OCI-M2 (cell line): ENCODE measurements around the gene TAC4.

Experiments
- DNase-seq: peaks from one replicate; lab custom pipeline; 2025; ENCODE audit not compliant: unreplicated experiment; lab: John Stamatoyannopoulos, UW

Gene TAC4

DNA sequence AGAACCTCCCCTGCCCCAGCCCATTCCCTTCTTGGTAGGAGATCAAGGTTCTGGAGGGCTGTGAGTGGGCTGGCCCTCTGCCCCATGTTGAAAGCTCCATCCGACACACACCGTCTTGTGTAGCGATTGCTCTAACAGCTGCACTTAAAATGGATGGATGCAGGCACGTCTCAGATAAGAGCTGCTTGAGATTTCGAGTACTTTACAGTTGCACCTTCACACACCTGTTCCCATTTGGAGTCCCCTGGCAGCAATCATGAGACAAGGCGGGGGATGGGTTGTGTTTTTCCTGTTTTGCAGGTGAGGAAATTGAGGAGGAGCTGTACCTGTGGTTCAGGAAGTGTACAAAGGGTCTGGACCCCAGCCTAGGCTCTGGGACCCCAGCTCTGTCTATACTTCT, 25.6 kb upstream of the TAC4 start:
- DNase-seq = no peak

DNA sequence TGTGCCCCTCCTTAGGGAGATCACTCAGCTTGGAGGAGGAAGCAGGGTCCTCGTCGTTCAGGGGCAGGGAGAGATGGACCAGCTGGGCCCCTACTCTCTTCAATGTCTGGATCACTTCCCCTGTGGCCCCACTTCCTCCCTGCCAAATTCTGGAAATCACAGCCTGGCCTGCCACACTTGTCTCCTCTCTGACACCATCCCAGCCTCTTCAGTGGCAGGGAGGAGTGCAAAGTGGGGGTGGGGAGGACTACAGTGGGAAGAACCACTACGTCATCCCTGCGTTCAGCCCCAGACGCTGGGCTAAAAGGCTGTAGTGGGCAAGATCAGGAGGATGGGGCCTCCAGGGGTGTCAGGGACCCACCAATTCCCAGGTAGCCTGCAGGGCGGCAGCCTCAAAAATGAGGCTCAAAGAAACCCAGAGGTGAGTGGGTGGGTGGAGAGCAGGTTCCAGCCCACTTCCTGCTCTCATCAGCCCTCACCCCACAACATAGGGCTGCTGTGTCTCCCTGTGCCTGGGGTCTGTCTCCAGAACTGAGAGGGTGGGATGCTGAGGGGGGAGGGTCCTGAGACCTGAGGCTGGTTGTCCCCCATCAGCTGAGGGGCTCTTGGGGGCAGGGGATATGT, 25.0 kb upstream of the TAC4 start:
- no peak for DNase-seq

DNA sequence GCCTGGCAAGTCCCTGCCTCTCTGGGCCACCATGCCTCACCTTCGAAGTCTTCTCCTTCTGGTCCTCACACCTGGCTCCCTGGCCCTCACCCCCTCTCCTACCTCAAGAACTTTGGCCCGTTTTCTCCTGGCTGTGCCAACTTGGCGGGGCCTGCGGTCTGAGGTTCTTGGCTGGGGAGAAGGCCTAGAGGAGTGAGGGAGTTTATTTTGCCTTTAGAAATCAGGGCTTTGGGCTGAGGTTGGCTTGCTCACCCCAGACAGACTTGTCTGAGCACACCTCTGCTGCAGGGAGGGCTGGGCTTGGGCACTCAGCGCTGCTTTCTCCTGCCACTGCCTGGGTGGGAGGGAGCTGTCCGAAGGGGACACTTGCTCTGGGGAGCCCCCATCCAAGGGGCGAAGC, 23.3 kb upstream of the TAC4 start:
- no peak for DNase-seq

DNA sequence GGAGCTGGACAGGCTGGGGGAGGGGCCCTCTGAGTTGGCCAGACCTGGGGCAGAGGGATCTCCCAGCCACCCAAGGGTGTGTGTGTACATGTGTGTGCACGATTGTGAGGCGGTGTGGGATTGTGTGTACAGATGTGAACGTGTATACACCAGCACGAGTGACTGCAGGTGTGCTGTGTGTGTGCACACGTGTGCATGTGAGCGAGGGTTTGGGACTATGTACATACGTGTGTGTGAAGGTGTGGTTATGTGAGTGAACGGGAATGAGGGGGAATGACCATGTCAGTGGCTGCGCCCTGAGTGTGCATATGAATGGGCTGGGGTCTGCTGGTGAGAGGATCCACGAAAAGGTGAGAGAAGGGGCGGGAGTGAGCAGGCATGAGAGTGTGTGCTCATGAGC, 22.4 kb upstream of the TAC4 start:
- no peak for DNase-seq

DNA sequence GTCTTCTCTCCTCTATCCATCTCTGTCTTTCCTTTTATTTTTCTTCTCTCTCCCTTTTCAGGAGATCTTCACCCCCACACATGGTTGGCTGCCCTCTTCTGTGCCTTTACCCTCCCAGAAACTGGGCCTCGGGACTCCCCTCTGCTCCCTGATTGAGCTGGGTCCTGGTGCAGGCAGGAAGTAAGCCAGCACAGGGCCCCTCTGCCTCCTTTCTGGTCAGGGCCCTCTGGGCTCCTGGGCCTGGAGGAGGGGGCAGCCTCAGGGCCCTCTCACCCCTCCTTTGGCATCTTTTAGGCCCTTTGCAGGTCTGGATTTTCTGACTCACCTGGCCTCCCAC, 21.1 kb upstream of the TAC4 start:
- DNase-seq = no peak

DNA sequence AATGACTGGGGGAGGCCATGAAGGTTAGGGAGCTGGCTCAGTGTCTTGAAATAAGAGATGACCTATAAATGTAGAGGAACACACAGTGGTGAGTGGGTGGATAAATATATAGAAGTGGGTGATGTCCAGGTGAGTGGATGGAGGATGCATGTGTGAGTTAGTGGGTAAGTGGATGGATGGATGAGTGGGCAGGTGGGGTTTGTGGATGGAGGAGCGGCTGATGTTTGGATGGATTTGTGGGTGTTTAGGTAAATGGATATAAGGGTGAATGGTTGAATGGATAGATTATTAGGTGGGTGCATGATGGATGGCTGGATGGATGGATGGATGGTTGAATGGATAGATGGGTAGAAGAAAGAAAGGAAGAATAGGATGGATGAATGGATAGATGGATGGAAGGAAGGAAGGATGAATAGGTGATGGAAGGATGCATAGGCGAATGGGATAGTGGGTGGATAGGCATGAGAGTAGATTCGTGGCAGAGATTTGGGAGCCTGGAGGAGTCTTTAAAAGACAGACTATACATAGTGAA, 19.1 kb upstream of the TAC4 start:
- DNase-seq = no peak

DNA sequence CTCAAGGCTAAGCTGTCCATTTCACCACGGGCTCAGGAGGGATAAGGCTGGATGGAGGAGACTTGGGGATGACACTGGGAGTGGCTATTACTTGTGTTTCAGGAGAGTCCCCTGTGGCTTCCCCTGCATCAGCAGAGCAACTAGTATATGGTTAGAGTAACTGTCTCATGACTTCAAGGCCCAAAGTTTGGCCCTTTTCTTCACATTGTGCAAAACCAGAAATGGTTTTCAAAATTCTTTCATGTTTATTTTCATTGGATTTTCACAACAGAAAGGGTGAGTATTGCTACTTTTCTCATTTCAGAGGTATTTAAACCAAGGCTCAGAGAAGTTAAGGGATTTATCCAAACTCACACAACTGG, 18.1 kb upstream of the TAC4 start:
- no peak for DNase-seq

DNA sequence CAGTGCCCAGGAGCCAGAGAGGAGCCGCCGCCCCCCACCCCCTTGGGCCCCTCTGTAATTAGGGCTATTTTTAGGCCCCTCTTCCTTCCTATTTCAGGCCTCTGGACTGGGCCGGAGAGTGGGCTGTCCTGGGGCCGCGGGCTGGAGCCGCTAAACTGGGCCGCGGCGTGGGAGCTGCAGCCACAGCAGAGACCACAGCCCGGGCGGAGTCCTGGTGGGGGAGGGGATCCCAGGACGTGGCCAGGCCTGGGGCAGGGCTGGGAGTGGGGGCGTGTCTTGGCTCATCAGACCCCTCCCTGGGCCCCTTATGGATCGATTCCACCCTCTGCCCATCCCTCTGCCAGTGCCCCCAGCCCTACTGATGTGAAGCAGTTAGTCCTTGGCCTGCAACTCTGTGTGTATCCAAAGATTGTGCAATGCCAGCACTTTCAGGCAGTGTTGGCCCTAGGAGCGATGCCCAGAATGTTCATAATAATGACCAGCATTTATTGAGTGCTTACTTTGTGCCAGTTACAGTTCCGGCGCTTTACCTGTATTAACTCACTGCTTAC, 15.0 kb upstream of the TAC4 start:
- no peak for DNase-seq

DNA sequence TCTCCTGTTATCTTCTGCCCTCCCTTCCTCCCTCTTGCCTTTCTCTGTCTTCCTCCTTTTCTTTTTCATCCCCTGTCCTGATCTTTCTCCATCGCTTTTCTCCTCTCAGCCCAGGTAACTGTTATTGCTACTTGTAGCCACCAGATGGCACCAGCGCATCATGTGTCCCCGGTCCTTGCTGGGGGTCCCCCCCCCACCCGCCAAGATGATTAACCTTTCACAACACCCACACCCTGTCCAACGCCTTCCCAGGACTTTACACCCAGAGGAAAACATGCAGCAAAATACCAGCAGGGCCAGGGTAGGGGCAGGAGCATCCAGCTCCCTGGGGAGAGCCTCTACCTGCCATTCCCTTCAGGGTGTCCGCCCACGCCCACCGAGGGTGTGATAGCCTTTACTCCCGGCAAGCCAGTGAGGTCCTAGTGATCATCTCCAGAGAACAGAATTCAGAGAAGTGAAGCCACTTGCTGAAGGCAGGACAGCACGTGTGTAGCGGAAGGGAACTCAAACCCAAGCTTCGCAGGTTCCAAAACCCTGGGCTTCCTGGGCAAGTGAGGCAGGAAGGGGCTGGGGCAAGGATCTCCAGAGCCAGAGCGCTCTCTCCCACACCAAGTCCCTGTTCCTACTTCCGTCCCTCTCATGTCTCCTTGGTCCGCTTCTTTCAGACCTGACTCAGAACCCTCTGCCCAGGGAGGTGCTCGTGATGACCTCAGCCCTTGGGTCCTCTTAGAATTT, 13.4 kb upstream of the TAC4 start:
- DNase-seq = no peak

DNA sequence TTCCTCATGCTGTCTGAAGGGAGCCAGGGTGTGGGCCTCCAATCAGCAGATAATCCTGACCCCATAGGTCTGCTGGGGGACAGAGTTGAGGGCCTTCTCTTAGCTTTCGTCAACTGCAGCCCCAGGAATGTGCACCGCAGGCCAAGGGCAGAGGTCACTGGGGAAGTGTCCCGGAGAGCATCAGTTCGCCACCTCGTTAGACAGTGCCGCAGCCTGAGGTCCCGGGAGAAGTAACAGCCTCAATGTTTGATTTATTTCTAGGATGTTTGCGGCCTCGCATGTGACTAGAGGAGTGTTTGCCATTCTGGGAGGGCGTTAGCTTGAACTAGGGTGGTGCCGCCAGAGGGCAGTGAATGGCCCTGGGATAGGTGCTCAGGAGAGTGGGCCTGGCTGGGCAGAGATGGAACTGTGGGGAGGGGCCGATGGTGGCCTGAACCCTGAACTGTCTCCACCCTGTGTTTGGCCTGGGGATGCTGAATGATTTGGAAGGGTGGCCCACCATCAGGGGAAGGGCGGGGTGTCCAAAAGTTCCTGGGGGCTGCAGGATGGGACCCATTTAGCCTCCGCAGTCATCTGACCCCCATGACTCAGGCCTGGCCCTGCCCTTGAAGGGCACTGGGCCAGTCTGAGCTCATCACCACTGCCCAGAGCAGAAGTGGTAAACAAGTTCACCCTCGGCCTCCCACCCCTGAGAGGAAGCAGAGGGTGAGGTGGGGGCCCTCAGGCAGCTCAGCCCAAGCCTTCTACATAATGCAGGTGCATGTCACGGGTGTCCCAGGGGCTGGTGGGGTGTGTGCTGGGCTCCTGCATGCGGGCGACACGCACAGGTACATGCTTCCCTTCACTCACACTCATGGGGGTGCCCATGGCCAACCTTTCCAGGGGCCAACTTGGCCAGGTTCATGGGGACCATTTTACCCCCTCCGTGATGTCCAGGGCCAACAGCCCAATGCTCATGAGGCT, 12.4 kb upstream of the TAC4 start:
- no peak for DNase-seq

DNA sequence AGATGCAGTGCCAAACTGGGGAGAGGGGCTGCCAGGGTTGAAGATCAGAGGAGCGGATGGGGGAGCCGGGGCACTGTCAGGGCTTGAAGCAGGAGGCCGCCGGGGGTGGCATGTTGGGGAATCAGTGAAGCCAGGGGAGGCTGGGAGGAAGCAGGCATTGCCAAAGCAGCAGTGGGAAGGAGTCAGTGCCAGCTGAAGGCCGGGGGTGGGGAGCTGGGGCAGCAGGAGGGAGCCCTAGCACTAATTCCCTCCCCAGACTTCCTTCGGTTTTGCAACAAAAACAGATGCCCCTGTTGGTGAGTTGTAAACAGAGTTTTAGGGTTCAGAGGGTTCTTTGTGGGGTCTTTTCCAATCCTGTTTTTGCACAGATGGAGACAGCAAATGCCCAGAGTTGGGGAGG, 10.9 kb upstream of the TAC4 start:
- DNase-seq = no peak

DNA sequence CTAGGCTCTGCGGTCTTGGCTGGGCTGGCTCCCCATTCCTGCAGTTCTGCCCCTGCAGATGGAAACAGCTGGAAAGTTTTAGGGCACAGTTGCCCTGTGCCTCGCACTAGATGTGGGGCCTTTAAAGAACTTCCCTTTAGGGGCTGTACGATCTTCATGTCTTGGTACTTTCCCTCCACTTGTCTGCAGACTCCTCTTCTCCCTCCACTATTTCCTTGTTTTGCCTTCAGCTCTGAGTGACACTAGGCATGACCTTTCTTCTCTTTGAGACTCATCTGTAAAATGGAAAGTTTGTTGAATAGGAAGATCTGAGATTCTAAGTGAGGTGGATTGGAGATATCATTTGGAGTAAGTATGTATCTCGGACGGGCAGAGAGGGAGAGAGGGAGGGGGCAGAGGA, 6.3 kb upstream of the TAC4 start:
- DNase-seq = no peak

DNA sequence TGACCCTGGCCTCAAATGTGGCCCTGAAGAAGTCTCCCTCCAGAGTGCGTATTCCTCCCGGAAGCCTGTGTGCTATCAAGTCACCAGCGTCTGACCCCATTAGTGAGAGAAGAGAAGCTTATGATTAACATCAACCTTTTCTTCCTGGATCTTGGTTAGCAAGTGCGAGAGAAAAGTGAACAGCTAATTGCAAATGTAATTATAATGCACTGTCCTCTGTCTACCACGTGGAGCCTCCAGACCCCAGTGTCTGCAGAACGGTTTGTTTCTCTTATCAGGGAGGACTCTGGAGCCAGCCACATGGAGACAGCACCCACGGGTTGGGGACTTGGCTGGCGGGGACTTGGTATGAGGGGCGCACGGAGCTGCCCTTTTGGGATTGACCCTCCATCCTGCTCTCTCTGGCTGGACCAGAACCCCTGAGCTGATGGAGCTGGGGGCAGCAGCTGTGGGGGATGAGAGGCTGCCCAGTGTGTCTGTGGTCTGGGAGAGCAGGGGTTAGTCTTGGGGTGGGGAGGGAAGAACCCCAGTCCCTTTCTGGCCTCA, 5.7 kb upstream of the TAC4 start:
- no peak for DNase-seq

DNA sequence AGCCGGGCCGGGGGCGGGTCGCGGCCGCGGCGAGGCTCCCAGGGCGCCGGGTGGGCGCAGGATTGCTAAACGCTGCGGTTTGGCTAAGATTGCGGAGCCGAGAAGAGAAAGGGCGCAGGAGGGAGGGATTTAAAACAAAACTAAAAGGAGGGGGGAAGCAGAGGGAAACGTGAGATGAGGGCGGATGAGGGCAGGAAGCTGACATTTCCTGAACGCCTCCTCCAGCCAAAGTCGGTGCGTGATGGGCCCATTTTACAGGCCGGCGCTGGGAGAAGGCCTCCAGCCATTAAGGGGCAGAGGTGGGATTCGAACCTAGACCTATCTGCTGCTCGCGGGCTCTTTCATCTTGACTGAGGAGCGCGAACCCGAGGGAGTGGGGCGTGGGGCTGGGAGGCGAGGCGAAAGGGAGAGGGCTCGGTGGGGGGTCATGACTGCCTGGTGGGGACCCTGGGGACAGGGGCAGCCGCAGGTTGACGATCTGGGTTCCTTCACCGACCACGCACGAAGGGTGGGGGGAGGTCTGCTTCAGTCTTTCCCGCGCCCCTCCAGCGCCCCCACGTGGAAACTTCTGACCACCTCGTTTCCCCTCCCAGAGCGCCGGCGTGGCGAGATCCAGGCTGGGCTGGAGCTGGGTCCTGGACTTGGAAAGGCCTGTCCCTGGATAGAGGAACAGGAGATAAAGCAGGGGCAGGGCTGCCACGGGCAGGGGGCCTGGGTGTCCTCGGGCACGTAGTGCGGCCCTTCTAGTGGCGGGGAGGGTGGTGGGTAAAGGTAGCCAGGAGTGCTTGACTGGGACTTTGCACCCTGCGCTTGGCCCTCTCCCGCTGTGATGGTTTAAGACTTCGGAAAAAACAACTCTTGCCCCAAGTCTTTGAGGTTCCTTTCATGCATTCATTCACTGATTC, 3.8 kb upstream of the TAC4 start:
- peak; percentile 40 for DNase-seq

DNA sequence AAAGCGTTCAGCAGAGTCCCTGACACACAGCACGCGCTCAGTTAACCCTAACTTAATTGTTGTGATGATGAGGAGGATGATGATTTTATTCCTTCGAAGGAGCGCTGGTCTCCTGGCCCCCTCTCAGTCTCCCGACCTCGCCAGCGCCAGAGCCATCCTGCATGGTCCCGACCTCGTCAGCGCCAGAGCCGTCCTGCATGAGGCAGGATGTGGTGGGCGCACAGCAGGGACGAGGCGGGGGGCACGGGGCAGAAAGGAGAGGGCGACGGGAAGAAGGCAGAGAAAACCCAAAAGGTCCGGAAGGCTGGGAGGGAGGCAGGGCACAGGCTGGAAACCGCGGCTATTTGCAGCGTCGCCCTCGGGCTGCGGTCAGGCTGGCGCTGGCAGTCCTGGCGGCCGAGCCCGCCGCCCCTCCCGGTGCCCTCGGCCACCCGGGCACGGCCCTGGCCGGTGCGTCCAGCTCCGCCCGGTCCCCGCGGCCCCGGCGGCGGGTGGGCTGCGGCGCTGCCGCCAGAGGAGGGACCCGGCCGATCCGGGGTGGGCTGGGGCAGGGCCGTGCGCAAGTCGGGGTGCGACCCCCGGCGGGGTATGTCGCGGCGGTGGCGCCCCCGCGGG, 3.0 kb upstream of the TAC4 start:
- DNase-seq = no peak

DNA sequence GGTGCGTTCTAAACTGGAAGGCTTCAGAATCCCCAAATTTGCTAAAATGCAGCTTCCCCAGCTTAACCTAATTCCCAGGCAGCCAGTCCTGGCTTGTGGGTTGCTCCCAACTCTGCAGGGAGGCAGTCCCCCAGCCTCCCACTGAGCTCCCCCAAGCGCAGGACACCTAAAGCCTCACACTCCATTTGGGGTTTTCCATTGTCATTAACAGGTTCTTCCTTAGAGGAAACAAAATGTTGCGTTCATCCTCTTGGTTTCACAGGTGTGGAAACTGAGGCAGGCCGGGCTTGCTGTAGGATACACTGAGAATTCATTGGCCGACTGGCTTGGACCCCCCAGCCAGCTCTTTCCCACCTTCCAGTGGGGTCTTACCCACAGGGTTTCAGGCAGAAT, 2.3 kb upstream of the TAC4 start:
- DNase-seq = no peak

DNA sequence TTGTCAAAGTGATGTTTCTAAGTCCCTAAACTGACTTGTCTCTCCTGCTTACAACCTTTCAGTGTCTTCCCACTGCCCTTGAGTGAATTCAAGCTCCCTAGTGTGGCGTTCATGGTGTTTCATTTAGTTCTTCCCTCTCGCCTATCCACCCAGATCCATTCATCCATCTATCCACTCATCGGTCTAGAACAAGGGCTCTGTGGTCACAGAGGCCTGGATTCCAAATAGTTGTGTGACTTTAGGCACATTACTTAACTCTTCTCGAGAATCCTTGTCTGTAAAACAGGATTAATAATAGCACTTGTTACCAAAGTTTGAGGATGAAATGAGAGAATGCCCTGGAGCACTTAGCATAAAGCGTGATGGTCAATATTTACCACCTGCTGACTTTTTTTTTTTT, 870 bp upstream of the TAC4 start:
- no peak for DNase-seq

DNA sequence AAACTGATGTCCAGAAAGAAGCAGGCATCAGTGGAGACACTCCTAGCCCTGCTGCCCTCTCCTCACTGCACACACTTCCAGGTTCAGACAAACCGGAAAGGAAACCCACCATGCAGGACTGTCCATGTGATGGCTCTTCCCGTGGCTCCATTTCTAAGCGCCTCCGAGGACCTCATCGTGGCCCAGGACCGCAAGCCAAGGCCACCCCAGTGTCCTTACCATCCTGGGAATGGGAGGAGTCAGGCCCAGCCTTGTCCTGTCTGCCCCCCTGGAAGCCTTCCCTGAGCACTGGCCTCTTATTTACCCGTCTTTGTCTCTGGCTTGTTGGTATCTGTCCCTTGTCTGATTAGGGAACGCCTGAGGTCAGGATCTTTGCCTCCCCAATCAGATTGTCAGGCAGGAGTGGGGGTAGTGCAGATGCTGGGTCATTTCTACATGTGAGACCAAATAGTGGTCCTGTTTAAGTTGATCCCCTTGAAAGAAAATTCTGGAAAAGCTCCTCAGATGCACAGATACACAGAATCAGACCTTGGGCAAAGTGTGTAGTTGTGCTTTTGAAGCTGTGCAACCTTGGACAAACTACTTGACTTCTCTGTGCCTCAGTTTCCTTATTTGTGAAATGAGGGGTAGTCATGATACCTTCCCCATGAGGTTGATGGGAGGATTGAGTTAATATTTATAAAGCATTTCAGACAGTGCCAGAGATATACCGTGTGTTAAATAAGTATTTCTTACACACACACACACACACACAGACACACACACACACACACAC, 744 bp downstream of the TAC4 start:
- no peak for DNase-seq

DNA sequence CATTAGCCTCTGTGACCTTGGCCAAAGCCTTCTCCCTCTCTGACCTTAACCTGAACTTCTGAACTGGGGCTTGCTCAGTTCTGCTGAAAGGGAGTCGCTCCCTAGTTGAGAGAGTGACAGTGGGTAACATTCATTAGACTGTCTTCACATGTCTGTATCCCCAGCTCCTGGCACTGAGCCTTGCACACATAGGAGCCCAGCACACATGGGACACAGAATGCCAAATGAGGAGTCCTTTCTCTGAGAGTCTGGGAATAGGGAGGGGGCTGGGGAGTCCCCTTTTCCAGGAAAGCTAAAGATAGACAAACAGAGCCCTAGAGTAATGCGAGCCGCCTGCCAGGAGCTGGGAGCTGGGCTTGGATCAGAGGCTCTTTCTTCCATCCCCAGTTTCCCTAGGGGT, 2.5 kb downstream of the TAC4 start:
- DNase-seq = no peak
